HAP-1 (cell line): ENCODE results near the gene UQCR11.
"Not testable (repeated sequence)": the region's sequence is repeated elsewhere in the genome, so short reads cannot be mapped to it uniquely, and the experiment has no call there.

Experiments
- DNase-seq, 2 experiments: peaks; one replicate each; pipeline ENCODE4 v3.0.0-alpha.2; 2016 to 2020; ENCODE audit warnings: low spot score in 2 of 2
- H3K27me3 ChIP-seq: fragments of 250-450 bp; sonication (Bioruptor Pico); 2 replicates; pipeline ENCODE4 v1.5.1; 2020; ENCODE audit warnings: low read depth, mild to moderate bottlenecking, moderate library complexity
- H3K36me3 ChIP-seq: fragments of 250-450 bp; sonication (Bioruptor Pico); replicated peaks from 2 replicates; pipeline ENCODE4 v1.5.1; 2020; ENCODE audit warnings: mild to moderate bottlenecking
- H3K4me1 ChIP-seq: fragments of 250-450 bp; sonication (Bioruptor Pico); 2 replicates; pipeline ENCODE4 v1.5.1; 2020; ENCODE audit warnings: mild to moderate bottlenecking
- H3K4me3 ChIP-seq: fragments of 250-450 bp; sonication (Bioruptor Pico); 2 replicates; pipeline ENCODE4 v1.5.1; 2020; ENCODE audit warnings: mild to moderate bottlenecking, moderate library complexity
- H3K9me3 ChIP-seq: fragments of 250-450 bp; sonication (Bioruptor Pico); 2 replicates; pipeline ENCODE4 v1.5.1; 2020; ENCODE audit warnings: mild to moderate bottlenecking, moderate library complexity
- in situ Hi-C: fragments of 300-500 bp; cut with MboI; formaldehyde crosslinking; loops from 3 replicates; pipeline ENCODE4 v1.14.3; 2020; ENCODE audit warnings: low sequenced_read_pairs, inconsistent platforms, mixed read lengths

Gene UQCR11

DNA sequence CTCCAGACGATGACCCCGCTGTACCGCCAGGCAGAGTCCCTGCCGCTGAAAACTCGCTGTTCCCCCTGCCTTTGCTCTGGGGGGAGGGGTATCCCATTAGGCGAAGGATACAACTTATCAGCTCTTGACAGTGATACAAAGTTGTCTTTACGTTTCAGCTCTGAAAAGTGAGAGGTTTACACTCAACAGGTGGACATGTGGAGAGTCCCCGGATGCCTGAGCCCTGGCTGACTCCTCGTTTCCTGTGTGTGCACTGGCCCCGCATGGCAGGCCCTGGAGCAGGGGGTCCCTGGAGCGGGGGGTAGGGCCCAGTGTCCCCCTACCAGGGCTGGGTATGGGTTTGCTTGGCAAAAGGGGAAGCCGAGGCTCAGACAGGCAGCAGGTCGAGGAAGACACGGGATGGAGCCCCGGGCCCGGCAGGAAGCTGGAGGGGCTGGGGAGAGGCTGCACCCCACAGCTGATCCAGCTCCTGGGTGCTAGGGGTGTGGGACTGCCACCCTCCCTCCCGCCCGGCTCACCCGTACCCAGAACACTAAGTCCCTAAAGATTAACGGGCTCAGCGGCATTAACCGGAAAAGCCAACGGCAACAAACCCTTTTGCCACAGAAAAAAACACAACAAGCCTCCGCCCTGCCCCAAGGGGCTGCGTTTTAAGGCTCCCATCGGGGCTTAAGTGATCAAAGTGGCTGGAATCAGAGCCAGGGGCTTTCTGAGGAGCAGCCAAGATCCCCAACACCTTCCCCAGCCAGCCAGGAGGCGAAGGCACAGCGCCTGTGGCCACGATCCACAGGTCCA lies 41.6 kb upstream of the UQCR11 start:
- in situ Hi-C loops: no loop called here
- Histone ChIP-seq H3K4me1 (no peaks in the 10 kb centered on the region), H3K36me3 (peaks cover 76% of the 10 kb centered on the region), H3K27me3 (no peaks in the 10 kb centered on the region), H3K4me3 (no peak overlapping the region), H3K9me3 (no peaks in the 10 kb centered on the region)
- DNase-seq: no peak

DNA sequence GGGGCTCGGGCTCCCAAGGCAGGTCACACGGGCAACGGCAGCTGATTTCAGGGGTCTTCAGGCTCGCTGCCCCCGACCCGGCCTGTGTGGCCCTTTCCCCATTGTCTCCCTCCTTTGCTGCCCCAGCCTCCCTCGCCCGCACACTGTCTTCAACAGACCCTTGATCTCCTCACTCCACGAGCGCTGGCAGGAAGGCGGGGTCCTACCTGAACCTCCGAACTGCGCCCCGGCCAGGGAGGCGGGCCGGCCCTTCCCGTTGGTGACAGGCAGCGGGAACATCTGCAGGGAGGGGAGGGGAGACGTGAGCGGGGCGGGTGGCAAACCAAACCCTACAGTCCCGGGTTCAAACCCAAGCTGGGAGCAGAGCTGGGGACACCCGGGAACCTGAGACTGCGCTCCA lies 40.9 kb upstream of the UQCR11 start:
- no peaks in the 10 kb centered on the region for H3K4me1 ChIP-seq
- in situ Hi-C loops: no loop called here
- H3K9me3 ChIP-seq: no peaks in the 10 kb centered on the region

DNA sequence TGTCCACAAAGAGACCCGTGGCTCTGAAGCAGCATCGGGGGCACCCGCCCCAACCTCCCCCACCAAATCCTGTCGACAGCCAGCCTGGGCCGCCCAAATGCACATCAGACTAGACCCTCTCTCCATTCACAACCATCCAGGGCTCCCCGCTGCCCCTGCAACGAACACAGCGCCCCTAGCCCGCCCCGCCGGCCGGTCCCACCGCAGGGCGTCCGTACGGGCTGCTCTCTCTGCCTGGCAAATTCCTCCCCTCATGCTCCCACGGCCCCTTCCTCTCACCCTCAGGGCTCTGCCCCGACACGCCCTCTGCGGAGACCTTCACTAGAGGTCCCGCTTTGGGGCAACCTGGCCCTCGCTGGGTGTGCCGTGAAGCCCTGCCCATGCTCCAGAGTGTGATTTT lies 40.0 kb upstream of the UQCR11 start:
- H3K27me3 ChIP-seq: no peaks in the 10 kb centered on the region
- peaks cover 82% of the 10 kb centered on the region for H3K36me3 ChIP-seq
- in situ Hi-C loops: no loop called here
- no peaks in the 10 kb centered on the region for H3K4me1 ChIP-seq
- no peak overlapping the region for H3K4me3 ChIP-seq
- DNase-seq: no peak
- H3K9me3 ChIP-seq: no peaks in the 10 kb centered on the region

More for the DNA sequence above, 40.9 kb upstream of the UQCR11 start:
- Histone ChIP-seq H3K27me3 (no peaks in the 10 kb centered on the region), H3K36me3 (peaks cover 82% of the 10 kb centered on the region), H3K4me3 (no peak overlapping the region)
- no peak for DNase-seq

DNA sequence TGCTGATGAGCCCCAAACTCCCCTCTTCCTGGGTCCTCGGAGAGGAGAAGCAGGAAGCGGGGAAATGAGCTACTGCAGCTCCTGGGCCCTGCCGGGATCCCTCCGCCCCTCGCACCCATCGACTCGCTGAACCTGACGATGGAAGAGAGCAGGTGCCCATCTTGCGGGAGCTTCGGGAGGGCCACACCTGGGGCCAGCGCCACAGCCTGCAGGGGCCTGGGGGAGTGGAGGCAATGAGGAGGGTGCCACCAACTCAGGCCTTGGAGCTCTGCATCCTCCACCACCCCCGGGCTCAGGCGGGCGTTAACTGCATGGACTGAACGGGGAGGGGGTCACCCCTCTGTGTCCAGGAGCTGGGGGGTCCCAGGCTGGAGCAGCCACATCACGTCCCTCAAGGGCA lies 38.8 kb upstream of the UQCR11 start:
- H3K9me3 ChIP-seq: no peaks in the 10 kb centered on the region
- no peak for DNase-seq
- in situ Hi-C loops: no loop called here
- H3K4me1 ChIP-seq: no peaks in the 10 kb centered on the region
- H3K36me3 ChIP-seq: peaks cover 77% of the 10 kb centered on the region
- no peaks in the 10 kb centered on the region for H3K27me3 ChIP-seq
- H3K4me3 ChIP-seq: no peak overlapping the region

DNA sequence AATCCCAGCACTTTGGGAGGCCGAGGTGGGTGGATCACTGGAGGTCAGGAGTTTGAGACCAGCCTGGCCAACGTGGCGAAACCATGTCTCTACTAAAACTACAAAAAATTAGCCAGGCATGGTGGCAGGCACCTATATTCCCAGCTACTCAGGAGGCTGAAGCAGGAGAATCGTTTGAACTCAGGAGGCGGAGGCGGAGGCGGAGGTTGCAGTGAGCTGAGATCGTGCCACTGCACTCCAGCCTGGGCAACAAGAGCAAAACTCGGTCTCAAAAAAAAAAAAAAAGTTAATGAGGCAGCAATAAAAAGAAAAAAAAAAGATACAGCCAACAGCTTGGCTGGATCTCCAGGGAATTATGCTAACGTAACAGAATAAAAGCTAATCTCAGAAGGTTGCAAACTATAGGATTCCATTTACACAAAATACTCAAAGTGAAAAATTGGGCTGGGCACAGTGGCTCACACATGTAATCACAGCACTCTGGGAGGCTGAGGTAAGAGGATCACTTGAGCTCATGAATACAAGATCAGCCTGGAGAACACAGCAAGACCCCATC lies 35.7 kb upstream of the UQCR11 start:
- H3K36me3 ChIP-seq: peaks cover 67% of the 10 kb centered on the region
- H3K27me3 ChIP-seq, H3K9me3 ChIP-seq, in situ Hi-C loops, DNase-seq, H3K4me1 ChIP-seq, H3K4me3 ChIP-seq: not testable (repeated sequence)

DNA sequence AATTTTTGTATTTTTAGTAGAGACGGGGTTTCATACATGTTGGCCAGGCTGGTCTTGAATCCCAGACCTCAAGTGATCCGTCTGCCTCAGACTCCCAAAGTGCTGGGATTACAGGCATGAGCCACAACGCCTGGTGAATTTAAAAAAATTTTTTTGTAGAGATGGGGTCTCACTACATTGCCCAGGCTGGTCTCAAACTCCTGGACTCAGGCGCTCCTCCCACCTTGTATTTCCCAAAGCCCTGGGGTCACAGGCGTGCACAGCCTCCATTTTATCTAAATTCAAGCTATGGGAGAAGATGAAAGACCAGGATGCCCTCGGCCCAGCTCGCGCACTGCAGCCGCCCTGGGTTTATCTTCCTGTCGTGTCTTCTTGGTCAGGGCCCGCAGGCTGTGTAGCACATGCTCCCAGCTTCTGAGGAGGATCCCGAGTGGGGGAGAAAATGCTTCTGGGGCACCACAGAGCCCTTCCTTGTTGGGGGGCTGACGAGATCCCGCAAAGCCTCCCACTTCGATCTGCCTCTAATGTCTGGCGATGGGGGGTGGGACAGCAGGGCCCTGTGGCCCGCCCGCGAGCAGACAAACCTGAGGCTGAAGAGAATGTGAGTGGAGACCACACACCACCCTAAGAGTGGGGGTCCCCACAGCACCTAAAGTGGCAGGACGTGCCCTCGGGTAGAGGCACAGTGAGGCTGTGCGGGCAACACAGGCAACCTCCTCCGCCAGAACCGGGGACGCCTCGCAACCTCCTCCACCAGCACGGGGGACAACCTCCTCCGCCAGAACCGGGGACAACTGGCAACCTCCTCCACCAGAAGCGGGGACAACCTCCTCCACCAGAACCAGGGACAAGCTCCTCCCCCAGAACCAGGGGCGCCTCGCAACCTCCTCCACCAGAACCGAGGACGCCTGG lies 31.3 kb upstream of the UQCR11 start:
- peaks cover 59% of the 10 kb centered on the region for H3K36me3 ChIP-seq
- H3K4me3 ChIP-seq: no peak overlapping the region
- H3K27me3 ChIP-seq: no peaks in the 10 kb centered on the region
- no peaks in the 10 kb centered on the region for H3K9me3 ChIP-seq
- no peak for DNase-seq
- in situ Hi-C loops: no loop called here
- H3K4me1 ChIP-seq: no peaks in the 10 kb centered on the region

DNA sequence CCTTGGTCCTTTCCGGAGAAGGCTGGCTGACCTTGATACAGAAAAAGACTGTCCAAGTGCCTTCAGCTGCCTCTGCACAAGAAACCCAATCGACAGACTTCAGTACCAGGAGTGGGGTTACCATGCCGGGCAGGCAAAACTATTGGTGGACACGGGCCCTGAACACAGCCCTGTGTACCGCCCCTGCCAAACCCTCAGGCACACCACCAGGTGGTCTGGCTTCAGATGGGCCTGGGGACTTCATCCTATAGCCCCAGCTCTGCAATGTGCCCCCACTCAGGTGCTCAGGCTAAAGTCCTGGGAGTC lies 29.6 kb upstream of the UQCR11 start:
- Histone ChIP-seq H3K9me3 (no peaks in the 10 kb centered on the region), H3K36me3 (peaks cover 52% of the 10 kb centered on the region), H3K4me1 (no peaks in the 10 kb centered on the region), H3K4me3 (no peak overlapping the region), H3K27me3 (no peaks in the 10 kb centered on the region)
- no peak for DNase-seq
- in situ Hi-C loops: no loop called here

DNA sequence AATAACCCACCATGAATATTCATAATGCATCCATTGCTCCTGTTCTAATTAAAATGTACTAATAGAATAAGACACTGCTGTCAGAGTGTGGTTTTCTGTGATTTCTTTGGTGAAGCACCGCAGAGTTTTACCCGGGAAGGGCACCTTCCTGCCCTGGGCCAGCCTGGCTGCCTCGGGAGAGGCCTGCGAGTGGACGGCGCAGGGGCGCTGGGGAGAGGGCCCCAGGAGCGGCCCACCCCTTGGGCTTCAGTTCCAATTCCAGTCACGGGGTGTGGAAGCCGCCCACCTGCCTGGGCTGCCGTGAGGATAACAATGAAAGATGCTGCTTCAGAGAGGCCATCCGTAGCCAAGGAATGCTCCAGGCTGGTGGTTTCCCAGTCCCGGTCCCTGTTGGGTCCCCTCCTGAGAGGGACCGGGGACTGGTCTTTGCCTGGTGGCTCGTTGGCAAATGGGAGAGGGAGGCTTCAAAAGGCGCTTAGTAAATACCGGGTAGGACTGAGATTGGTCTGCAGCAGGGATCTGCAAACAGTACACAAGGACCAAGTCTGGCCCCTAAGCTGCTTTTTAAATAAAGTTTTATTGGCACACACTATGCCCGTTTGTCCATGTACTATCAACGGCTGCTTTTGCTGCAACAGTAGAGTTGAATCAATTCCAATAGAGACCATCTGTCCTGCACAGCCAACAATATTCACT lies 29.1 kb upstream of the UQCR11 start:
- H3K9me3 ChIP-seq: no peaks in the 10 kb centered on the region
- H3K27me3 ChIP-seq: no peaks in the 10 kb centered on the region
- no peak for DNase-seq
- H3K4me3 ChIP-seq: no peak overlapping the region
- H3K36me3 ChIP-seq: peaks cover 51% of the 10 kb centered on the region
- no peaks in the 10 kb centered on the region for H3K4me1 ChIP-seq
- in situ Hi-C loops: no loop called here

DNA sequence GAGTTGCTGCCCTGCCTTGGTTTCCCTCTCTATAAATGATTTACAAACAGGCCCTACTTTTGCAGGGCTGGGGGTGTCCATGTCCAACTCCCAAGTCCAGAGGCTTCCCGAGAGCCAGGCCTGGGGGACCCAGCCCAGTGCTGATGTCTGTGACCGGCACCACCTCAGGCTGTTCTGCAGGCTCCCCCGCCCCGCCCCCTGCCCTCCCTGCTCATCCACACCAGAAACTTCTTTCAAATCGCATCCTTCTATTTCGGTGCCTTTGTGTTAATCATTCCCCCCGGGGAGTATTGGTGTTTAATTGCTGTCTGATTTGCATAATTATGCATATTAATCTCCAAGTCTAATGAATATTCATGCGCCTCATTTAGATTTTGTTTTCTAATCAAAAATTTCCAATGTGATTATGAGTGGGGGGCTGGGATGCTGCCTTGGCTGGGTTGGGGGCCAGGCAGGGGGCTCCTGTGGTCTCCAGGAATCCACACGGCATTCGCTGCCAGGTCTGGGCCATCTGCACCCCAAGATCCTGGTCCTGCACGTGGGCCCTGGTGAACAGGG lies 28.1 kb upstream of the UQCR11 start:
- no peaks in the 10 kb centered on the region for H3K4me1 ChIP-seq
- H3K4me3 ChIP-seq: no peak overlapping the region
- peaks cover 43% of the 10 kb centered on the region for H3K36me3 ChIP-seq
- no peaks in the 10 kb centered on the region for H3K27me3 ChIP-seq
- in situ Hi-C loops: no loop called here
- no peak for DNase-seq
- no peaks in the 10 kb centered on the region for H3K9me3 ChIP-seq

DNA sequence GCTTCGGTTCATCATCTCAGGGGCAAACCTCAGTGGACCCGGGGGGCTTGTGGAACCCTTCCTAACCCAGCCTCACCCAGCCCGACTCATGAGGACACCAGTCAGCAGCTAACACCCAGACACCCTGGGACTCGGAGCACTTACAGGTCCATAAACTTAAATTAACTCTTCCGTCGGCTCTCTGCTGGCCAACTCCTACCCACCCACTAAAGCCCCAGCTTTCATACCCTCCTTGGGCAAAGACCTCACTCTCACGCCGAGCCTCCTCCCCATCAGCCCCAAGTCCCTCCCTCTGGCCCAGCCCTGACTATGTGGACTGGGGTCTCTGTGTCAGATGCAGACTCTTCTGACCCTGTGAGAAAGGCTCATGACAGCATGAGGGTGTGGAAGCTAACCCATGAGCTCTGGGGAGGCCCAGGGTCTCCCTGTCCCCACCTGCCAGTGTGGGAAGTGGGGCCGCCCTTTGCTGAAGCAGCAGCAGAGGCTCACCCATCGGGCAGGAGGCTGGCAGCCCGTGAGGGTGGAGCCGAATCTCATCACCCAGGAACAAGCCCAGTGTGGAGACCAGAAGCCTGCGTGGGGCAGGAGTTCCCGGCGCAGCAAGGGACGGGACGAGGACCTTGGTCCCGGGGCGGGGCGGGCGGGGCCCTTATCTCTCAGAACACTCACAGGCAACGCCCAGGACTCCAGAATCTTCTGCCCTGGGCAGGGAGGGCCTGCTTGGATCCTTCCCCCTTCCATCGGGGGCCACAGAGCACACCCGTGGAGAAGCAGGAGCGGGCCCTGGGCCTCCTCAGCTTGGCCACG lies 27.4 kb upstream of the UQCR11 start:
- H3K27me3 ChIP-seq: no peaks in the 10 kb centered on the region
- no peaks in the 10 kb centered on the region for H3K9me3 ChIP-seq
- in situ Hi-C loops: no loop called here
- H3K4me1 ChIP-seq: no peaks in the 10 kb centered on the region
- H3K36me3 ChIP-seq: peaks cover 37% of the 10 kb centered on the region
- DNase-seq: no peak
- H3K4me3 ChIP-seq: no peak overlapping the region

DNA sequence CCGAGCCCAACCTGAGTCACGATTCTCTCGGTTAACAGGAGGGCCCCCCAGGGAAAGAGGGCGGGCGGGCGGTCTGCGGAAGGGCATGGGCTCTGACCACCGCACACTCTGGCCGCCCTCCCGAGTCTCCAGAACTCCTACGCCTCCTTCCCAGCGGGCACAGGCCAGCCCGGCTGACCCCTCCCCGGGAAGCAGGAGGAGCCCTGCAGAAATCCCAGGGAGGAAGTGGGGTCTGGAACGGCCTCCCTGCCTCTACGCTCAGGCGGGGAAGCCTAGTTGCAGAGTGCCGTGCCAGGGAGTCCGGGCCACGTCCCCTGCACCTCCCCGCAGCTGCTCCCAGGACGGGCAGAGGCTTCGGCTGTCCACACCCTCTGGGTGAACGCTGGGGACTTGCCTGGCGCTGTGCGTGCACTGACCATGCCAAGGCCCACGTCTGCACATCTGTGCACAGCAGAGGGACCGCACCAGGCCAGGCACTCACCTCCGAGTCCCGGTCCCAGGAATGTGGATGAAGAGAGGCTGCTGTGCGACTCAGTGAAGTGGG lies 26.4 kb upstream of the UQCR11 start:
- in situ Hi-C loops: no loop called here
- no peaks in the 10 kb centered on the region for H3K9me3 ChIP-seq
- no peaks in the 10 kb centered on the region for H3K4me1 ChIP-seq
- no peak for DNase-seq
- no peaks in the 10 kb centered on the region for H3K27me3 ChIP-seq
- H3K36me3 ChIP-seq: peaks cover 36% of the 10 kb centered on the region
- no peak overlapping the region for H3K4me3 ChIP-seq

DNA sequence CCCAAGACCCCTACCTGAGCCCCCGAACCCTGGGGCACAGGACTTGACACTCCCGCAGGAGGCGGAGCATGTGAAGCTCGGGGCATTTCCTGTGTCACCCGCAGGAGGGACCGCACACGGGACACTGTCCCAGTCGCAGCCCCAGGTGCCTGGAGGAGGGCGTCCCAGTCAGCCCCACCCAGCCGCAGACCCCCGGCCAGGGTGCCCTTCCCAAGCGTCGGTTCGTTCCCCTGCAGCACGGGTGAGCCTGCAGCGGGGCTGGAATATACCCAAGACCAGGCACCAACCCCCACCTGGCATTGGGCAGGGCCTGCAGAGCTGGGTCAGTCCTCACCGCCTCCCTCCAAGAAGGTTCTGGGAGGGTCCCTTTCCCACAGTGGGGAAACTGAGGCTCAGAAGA lies 25.5 kb upstream of the UQCR11 start:
- in situ Hi-C loops: no loop called here
- peaks cover 31% of the 10 kb centered on the region for H3K36me3 ChIP-seq

DNA sequence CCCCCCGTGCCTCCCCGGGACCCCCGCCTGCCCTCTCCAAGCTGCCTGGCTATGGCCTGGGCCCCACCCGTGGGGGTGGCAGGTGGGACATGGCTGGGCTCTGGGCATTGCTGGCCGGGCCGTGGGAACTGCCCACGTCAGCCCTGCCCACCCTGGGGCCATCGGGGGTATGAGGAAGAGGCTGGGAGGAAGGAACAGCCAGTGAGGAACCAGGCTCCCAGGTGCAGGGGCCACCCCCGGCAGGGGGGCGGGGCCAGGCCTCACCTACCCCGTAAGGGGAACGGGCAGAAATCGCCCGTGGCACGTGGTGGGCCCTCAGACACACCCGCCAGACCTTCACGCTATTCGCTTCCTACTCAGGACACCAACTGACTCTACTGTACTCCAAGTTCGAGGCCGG lies 24.8 kb upstream of the UQCR11 start:
- no peaks in the 10 kb centered on the region for H3K9me3 ChIP-seq
- no peaks in the 10 kb centered on the region for H3K4me1 ChIP-seq
- peaks cover 35% of the 10 kb centered on the region for H3K36me3 ChIP-seq
- no peaks in the 10 kb centered on the region for H3K27me3 ChIP-seq
- in situ Hi-C loops: no loop called here
- DNase-seq: no peak
- no peak overlapping the region for H3K4me3 ChIP-seq

More for the DNA sequence above, 25.5 kb upstream of the UQCR11 start:
- no peak for DNase-seq
- Histone ChIP-seq H3K27me3 (no peaks in the 10 kb centered on the region), H3K4me1 (no peaks in the 10 kb centered on the region), H3K4me3 (no peak overlapping the region), H3K9me3 (no peaks in the 10 kb centered on the region)
